Stimulated activated naive CD8-positive, alpha-beta T cell treated with anti-CD3 and anti-CD28 coated beads, Interleukin-15, Interleukin-2, amounts not matched to agents 100 U/mL and 50 U/mL, for 24 hours (primary cell): ENCODE measurements around the gene PBX3.
"Not testable (repeated sequence)": the region's sequence is repeated elsewhere in the genome, so short reads cannot be mapped to it uniquely, and the experiment has no call there.

Source experiments
- ATAC-seq: fragments of 150-1000 bp; cut with Tn5 transposase; one replicate; pipeline ENCODE4 v1.10.0; 2021
- DNase-seq: peaks from one replicate; pipeline ENCODE4 v3.0.0; 2021

PBX3 gene

GRCh38 chr9:125749287-125749935 lies 2.2 kb downstream of the PBX3 start:
- no peak for DNase-seq
- no peak for ATAC-seq

DNA sequence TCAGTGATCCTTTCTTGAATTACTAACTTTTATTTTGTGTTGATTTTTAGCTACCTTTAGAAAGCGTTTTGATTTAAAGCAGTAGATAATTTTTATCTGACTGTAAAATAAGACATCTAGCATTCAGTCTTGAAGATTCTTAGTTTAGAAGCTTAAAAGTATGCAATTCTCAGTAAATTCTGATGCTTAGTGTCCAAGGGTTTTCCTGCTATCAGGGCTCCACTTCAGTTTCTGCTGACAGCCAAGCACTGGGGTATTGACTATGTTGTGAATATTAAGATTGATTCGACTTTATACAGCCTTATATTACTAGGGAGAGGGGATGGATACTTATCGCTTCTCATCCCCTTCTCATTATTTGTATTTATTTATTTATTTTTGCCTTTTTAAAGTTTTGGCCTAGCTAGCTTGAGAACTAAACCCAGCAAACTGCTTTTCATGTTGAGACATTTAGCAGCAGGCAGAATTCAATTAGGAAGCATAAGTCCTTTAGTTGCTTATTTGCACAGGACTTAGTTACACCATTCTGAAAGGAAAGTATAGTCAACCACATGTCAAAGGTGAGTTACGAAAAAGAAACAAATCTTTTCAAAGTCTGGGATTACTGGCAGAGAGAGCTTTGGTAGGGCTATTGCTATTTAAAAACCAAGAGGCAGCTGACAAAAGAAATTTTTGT lies 2.9 kb downstream of the PBX3 start:
- ATAC-seq = no peak
- DNase-seq = no peak

DNA sequence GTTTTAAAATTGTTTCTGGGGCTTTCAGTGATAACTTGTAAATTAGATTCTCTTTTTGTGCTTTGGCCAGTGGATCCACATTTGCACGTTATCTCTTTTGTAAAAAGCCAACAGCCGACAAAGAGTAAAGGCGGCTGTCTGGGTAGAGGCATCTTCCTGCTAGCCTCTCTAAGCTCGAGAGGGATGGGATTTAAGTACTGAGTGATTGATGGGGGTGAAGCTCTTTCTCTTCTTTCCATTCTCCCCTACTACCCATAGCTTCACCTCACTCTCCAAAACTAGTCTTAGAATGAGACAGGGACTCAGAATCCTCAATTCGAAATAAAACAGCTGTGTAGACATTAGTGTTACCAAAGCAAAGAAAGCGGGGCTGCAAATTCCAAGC lies 3.4 kb downstream of the PBX3 start:
- ATAC-seq (no peak), DNase-seq (no peak)

- ATAC-seq (no peak), DNase-seq (no peak)
Observed at GRCh38 chr9:125752070-125752628, 5.0 kb downstream of the PBX3 start.

DNA sequence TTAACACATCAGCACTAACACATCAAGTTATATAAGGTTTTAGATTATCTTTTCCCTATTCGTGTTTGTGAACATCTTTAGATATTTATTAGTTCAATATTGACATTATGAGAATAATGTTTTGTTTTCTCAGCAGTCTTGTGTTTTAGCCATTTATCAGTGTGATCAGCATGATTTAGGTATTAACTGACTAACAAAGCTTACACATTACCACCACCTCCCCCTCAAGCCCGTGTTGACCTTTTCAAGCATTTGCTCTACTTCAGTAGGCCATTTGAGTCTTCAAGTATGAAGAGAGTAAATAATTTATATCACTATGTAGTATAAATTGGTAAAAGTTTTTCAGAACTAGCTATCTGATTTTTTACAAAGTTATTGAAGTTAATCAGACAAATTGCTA lies 6.9 kb downstream of the PBX3 start:
- DNase-seq = no peak
- ATAC-seq = no peak

- DNase-seq (no peak), ATAC-seq (no peak)
Observed at GRCh38 chr9:125755340-125755739, 8.2 kb downstream of the PBX3 start.

DNA sequence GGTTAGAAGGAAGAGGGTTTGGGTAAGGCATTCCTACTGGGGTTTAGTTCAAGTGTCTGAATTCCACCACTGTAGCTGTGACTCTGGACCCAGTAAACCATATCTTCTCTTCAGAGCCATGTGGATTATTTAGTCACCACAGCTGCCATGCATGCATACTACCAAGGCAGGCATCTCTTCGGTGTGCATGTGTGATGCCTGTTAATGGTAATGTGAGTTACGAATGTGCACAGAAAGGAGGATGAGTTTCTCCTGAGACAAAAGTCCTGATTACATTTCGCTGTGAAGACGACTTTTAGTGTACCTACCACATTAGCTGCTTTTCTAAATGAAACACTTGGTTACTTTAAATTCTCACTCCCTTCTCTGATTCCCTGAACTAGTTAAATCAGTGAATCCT lies 9.3 kb downstream of the PBX3 start:
- DNase-seq (no peak), ATAC-seq (no peak)

GRCh38 chr9:125757834-125758233 lies 10.7 kb downstream of the PBX3 start:
- DNase-seq (no peak), ATAC-seq (no peak)

- ATAC-seq (peak; percentile 63), DNase-seq (no peak)
Observed at GRCh38 chr9:125758986-125759763, 12.0 kb downstream of the PBX3 start.

DNA sequence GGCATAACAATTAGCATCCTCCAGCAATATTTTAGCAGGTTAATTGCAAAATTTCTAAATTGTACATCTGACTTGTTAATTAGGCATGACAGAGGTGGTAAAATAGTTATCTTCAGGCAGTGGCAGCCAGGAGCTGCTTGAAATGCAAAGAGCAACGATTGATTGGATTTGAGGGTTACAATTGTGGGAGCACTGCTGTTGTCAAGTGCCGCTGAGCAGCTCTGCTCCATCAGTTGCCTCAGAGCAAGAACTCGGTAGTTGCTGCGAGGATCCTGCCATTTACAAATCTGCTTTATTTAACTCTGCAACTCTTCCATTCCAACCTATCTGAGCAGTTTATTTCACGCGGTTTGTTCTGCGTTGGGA lies 12.6 kb downstream of the PBX3 start:
- ATAC-seq (no peak), DNase-seq (no peak)

GRCh38 chr9:125760537-125760936 lies 13.4 kb downstream of the PBX3 start:
- DNase-seq (no peak), ATAC-seq (no peak)

- DNase-seq (no peak), ATAC-seq (no peak)
Observed at GRCh38 chr9:125761676-125762450, 14.7 kb downstream of the PBX3 start.

- ATAC-seq (no peak), DNase-seq (no peak)
Observed at GRCh38 chr9:125763394-125763801, 16.2 kb downstream of the PBX3 start.

- no peak for DNase-seq
- no peak for ATAC-seq
Observed at GRCh38 chr9:125764198-125764597, 17.0 kb downstream of the PBX3 start.

- DNase-seq (no peak), ATAC-seq (no peak)
Observed at GRCh38 chr9:125766468-125767221, 19.5 kb downstream of the PBX3 start.

- DNase-seq = no peak
Observed at GRCh38 chr9:125767349-125767748, 20.2 kb downstream of the PBX3 start.

DNA sequence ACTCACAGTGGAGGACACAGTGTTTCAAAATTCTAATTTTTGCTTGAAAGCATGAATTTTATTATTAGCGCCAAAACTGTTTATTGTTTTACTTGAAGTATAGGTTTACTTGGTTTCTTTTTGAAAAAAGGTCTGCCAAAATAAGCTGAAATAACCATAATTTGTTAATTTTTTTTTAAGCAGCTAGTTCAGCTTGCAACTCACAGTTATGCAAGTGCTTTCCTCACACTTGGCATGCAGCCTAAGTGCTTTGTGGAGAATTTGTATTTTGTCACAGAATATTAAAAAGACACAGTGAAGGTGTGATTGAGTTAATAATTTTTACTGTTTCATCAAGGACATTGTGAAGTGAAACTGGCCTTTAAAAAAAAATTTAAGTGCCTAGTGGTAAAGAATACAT lies 21.6 kb downstream of the PBX3 start:
- ATAC-seq = no peak
- DNase-seq = no peak

More at GRCh38 chr9:125767349-125767748, 20.2 kb downstream of the PBX3 start:
- no peak for ATAC-seq

- DNase-seq (no peak), ATAC-seq (no peak)
Observed at GRCh38 chr9:125771037-125771436, 23.9 kb downstream of the PBX3 start.

DNA sequence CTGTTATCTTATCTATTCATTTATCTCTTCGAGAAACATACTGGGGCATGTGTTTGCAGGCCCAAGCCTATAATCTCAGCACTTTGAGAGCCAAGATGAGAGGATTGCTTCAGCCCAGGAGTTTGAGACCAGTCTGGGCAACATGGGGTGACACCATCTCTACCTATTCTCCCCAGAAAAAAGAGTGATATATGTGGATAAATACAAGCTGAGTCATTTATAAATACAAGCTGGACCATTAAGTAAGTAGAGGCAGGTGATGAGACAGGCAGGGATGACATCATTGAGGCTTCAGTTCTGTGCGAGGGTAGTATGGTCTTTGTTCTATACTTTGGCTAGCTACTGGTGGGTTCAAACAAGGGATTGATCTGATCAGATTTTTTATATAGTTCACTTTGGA lies 25.6 kb downstream of the PBX3 start:
- no peak for ATAC-seq

DNA sequence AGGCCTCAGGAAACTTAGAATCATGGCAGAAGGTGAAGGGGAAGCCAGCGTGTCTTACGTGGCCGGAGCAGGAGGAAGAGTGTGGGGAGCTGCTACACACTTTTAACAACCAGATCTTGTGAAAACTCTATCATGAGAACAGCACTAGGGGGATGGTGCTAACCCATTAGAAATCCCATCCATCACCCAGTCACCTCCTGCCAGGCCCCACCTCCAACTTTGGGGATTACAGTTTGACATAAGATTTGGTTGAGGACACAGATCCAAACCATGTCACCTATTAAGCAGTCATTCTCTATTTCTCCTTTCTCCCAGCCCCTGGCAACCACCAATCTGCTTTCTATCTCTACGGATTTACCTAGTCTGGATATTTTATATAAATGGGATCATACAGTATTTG lies 26.9 kb downstream of the PBX3 start:
- DNase-seq (no peak), ATAC-seq (no peak)

More for the DNA sequence above, 25.6 kb downstream of the PBX3 start:
- DNase-seq = no peak

DNA sequence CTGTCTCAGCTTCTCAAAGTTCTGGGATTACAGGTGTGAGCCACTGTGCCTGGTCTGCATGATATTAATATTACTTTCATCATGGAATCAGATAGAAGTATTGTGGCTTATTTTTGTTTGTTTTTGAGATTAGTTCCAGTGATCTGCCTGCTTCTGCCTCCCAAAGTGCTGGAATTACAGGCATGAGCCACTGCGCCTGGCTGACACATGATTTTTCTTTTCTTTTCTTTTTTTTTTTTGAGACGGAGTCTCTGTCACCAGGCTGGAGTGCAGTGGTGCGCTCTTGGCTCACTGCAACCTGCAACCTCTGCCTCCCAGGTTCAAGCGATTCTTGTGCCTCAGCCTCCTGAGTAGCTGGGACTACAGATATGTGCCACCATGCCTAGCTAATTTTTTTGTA lies 29.6 kb downstream of the PBX3 start:
- ATAC-seq, DNase-seq: not testable (repeated sequence)
